NCI-H526 (cell line): Measurements from ENCODE around the gene KCNK18.
A peak's percentile ranks its signal among the peaks of the same experiment; 100 is the strongest.

ENCODE experiments used
- DNase-seq, 2 experiments: peaks; one replicate each; lab custom pipeline; 2025; lab: John Stamatoyannopoulos, UW

KCNK18 gene

GRCh38 chr10:117250411-117250810, 53.1 kb downstream of the KCNK18 start:
- DNase-seq, result no peak

GRCh38 chr10:117253908-117254307, 56.6 kb downstream of the KCNK18 start:
- no peak for DNase-seq

GRCh38 chr10:117254338-117254737, 57.0 kb downstream of the KCNK18 start:
- DNase-seq, result no peak

GRCh38 chr10:117254774-117255735, 57.8 kb downstream of the KCNK18 start:
- DNase-seq, result no peak

- DNase-seq, result no peak
Measured at GRCh38 chr10:117255835-117256460, 58.7 kb downstream of the KCNK18 start.

- DNase-seq, result peak in 1 of 2 experiments; percentile 13
Measured at GRCh38 chr10:117256910-117257309, 59.6 kb downstream of the KCNK18 start.

- no peak for DNase-seq
Measured at GRCh38 chr10:117257721-117258120, 60.4 kb downstream of the KCNK18 start.

GRCh38 chr10:117259279-117259678, 62.0 kb downstream of the KCNK18 start:
- no peak for DNase-seq
